Subcutaneous adipose tissue (tissue), 4 donors: ENCODE measurements around the gene C1orf74. TPM values are rescaled to one million over a fixed set of nuclear protein-coding genes. Genes with fewer than 3 reads are reported as not detected.

ENCODE experiments used
- total RNA-seq, 4 donors: library from RNA; depleted of rRNA; stranded (reverse); fragments of >200 nt; gene quantifications; one replicate each; pipeline ENCODE4 v1.1.0, GENCODE V29; 2016
- TF ChIP-seq, protein P1 (sequence below): fragments of 450-650 bp; IDR thresholded peaks from one replicate; pipeline ENCODE4 v1.5.1; 2016; ENCODE audit warnings: low read depth, mild to moderate bottlenecking, control low read depth, antibody characterized with exemption, moderate library complexity

Gene C1orf74
- total RNA-seq, 4 donors from 2014 or later, result 1.1 to 2.0 (median 1.4) TPM

DNA sequence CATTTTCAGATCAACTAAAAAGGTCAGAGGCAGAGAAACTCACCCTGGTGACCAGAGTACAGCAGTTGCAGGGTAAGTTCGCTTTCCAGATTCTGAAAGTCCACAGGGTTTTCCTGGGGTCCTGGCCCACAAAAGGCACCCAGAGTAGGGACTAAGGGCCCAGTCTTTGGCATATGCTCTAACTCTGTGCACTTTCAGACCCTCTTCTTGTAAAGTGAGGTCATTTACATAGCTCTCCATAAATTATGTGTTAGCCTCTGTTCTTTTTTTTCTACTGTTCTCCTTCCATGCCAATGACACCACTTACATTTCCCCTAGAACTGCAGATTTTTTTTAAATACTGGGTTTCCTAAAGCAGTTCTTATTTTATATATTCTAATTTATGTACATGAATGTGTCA is 6.3 kb downstream of the C1orf74 start:
- TF ChIP-seq, protein P1, sequence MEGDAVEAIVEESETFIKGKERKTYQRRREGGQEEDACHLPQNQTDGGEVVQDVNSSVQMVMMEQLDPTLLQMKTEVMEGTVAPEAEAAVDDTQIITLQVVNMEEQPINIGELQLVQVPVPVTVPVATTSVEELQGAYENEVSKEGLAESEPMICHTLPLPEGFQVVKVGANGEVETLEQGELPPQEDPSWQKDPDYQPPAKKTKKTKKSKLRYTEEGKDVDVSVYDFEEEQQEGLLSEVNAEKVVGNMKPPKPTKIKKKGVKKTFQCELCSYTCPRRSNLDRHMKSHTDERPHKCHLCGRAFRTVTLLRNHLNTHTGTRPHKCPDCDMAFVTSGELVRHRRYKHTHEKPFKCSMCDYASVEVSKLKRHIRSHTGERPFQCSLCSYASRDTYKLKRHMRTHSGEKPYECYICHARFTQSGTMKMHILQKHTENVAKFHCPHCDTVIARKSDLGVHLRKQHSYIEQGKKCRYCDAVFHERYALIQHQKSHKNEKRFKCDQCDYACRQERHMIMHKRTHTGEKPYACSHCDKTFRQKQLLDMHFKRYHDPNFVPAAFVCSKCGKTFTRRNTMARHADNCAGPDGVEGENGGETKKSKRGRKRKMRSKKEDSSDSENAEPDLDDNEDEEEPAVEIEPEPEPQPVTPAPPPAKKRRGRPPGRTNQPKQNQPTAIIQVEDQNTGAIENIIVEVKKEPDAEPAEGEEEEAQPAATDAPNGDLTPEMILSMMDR, result no peak

DNA sequence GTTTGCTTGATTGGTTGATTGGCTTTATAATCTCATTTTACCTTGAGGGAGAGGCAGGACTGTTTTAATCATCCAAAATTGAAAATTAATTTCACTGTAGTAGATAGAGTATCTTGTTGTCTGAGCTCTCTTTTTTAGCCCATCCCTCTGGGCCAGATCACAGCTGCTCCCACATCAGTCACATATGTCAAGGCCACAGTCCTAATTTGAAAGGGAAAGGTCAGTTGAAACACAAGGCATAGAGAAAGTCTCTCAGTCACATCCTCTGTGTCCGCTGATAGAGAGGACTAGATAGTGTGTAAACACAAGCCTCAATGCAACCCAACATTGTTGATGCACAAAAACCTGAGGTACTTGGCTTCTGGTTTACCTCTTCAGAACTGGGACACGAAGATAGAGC is 6.8 kb downstream of the C1orf74 start:
- TF ChIP-seq, protein P1, result no peak

DNA sequence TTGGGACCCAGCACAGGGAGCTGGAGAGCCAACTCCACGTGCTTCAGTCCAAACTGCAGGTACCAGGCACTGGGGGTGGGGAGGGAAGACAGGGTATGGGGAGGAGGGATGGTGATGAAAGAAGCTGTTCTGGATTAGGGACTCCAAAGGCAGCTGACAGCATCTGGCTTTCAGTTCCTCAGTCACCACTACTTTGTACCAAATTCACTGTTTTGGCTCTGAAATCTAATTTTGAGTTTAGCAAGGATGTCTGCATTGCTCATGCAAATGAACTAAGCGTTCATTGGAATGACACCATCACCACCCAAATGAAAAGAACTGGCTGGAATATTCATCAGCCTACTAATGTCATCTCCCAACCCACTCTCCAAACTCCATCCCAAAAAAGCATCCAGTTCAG is 8.7 kb downstream of the C1orf74 start:
- TF ChIP-seq, protein P1, result no peak

DNA sequence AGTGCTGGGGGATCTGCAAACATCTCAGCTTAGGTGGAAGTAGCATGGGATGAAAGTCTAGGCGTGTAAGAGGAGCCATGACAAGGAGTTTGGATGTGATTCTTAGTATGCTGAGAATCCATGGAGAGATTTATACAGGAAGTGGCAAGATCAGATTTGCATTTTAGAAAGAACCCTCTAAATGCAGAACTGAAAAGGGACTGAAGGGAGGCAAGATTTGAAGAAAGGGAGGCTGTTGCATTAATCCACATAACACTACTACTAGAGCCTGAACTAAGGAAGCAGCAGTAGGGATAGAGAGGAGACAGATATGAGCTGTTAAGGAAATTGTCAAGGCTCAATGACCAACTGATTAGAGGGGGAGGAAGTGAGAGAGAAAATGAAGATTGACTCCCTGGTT is 9.8 kb downstream of the C1orf74 start:
- TF ChIP-seq, protein P1, result no peak

DNA sequence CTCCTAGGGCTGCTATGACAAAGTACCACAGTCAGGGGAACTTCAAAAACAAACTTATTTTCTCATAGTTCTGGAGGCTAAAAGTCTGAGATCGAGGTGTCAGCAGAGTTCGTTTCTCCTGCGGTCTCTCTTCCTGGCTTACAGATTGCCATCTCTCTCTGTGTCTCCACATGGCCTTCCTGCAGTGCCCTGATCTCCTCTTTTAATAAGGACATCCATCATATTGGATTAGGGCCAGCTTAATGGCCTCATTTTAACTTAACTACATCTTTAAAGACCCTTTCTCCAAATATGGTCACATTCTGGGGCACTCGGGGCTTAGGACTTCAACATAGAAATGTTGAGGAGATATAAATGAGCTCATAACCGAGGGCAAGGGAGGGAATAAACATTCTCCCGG is 12.2 kb downstream of the C1orf74 start:
- TF ChIP-seq, protein P1, result no peak

DNA sequence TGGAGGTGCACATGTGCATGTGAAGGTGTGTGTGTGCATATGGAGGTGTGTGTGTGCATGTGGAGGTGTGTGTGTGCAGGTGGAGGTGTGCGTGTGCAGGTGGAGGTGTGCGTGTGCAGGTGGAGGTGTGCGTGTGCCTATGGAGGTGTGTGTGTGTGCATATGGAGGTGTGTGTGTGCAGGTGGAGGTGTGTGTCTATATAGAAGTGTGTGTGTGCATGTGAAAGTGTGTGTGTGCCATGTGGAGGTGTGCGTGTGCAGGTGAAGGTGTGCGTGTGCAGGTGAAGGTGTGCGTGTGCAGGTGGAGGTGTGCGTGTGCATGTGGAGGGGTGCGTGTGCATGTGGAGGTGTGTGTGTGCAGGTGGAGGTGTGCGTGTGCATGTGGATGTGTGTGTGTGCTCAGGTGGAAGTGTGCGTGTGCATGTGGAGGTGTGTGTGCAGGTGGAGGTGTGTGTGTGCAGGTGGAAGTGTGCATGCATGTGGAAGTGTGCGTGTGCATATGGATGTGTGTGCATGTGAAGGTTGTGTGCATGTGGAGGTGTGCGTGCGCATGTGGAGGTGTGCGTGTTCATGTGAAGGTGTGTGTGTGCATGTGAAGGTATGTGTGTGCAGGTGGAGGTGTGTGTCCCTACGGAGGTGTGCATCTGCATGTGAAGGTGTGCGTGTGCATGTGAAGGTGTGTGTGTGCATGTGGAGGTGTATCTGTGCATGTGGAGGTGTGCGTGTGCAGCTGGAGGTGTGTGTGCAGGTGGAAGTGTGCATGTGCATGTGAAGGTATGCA is 13.5 kb downstream of the C1orf74 start:
- TF ChIP-seq, protein P1, result no peak

DNA sequence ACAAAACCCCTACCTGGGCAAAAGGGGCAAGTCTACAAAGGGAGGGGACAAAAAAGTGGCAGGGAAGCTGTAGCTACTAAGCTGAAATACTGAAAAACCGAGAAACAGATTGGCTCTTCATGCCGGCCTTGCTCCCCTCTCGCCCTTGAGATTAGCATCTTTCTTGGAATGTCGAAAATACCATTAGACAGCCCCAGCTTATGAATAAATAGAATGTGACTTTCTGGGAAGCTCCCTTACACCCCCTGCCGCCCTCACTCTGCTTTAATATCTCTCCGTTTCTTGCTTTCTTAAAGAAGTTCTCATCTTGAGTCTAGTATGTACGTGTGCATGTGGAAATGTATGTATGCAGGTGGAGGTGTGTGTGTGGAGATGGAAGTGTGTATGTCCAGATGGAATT is 14.4 kb downstream of the C1orf74 start:
- TF ChIP-seq, protein P1, result no peak
